Measurements from ENCODE around the gene LPCAT2. TPM values are rescaled to one million over a fixed set of nuclear protein-coding genes. Genes with fewer than 3 reads are reported as not detected.

The LPCAT2 gene
- total RNA-seq, 1 donor, result 35.6 TPM

GRCh38 chr16:55529018-55529417 is 20.1 kb downstream of the LPCAT2 start:
- DNase-seq (ENCODE audit: low read depth), result no peak
- no peak for TF ChIP-seq CTCF (IDR thresholded peaks at IDR 0.05; ENCODE audit: insufficient read depth, low read length)
- no peak overlapping the region for H3K4me3 ChIP-seq (ENCODE audit: low read depth, low read length)

GRCh38 chr16:55530316-55530856 is 21.5 kb downstream of the LPCAT2 start:
- no peak for TF ChIP-seq CTCF (IDR thresholded peaks at IDR 0.05; ENCODE audit: insufficient read depth, low read length)
- H3K4me3 ChIP-seq (ENCODE audit: low read depth, low read length), result no peak overlapping the region
- DNase-seq (ENCODE audit: low read depth), result no peak

GRCh38 chr16:55532227-55532626 is 23.4 kb downstream of the LPCAT2 start:
- H3K4me3 ChIP-seq (ENCODE audit: low read depth, low read length), result no peak overlapping the region
- peak; percentile 44 for DNase-seq (ENCODE audit: low read depth)
- TF ChIP-seq CTCF (IDR thresholded peaks at IDR 0.05; ENCODE audit: insufficient read depth, low read length), result no peak

GRCh38 chr16:55534756-55535155 is 25.9 kb downstream of the LPCAT2 start:
- no peak overlapping the region for H3K4me3 ChIP-seq (ENCODE audit: low read depth, low read length)
- no peak for TF ChIP-seq CTCF (IDR thresholded peaks at IDR 0.05; ENCODE audit: insufficient read depth, low read length)
- peak; percentile 45 for DNase-seq (ENCODE audit: low read depth)

GRCh38 chr16:55539049-55539448 is 30.2 kb downstream of the LPCAT2 start:
- no peak for DNase-seq (ENCODE audit: low read depth)
- no peak for TF ChIP-seq CTCF (IDR thresholded peaks at IDR 0.05; ENCODE audit: insufficient read depth, low read length)
- no peak overlapping the region for H3K4me3 ChIP-seq (ENCODE audit: low read depth, low read length)

GRCh38 chr16:55539488-55539887 is 30.6 kb downstream of the LPCAT2 start:
- no peak overlapping the region for H3K4me3 ChIP-seq (ENCODE audit: low read depth, low read length)
- no peak for TF ChIP-seq CTCF (IDR thresholded peaks at IDR 0.05; ENCODE audit: insufficient read depth, low read length)
- no peak for DNase-seq (ENCODE audit: low read depth)

GRCh38 chr16:55540221-55540620 is 31.3 kb downstream of the LPCAT2 start:
- TF ChIP-seq CTCF (IDR thresholded peaks at IDR 0.05; ENCODE audit: insufficient read depth, low read length), result no peak
- no peak for DNase-seq (ENCODE audit: low read depth)
- no peak overlapping the region for H3K4me3 ChIP-seq (ENCODE audit: low read depth, low read length)

Measured in fibroblast of the aortic adventitia (primary cell).